ENCODE measurements around the gene COL5A1.

GRCh38 chr9:134616341-134616740, 25.3 kb upstream of the COL5A1 start:
- TF ChIP-seq GATA3 (IDR thresholded peaks at IDR 0.05; ENCODE audit: low read depth, low read length) (no peak), GATA2 (IDR thresholded peaks at IDR 0.05; ENCODE audit: low read depth, low read length) (no peak)

Data from SH-SY5Y (cell line).